Lower leg skin (tissue), 3 donors: ENCODE data around the gene GPS1.

ENCODE experiments used
- POLR2A ChIP-seq, 2 donors: fragments of 450-650 bp; IDR thresholded peaks; one replicate each; pipeline ENCODE4 v1.6.1; 2016 to 2017; ENCODE audit warnings: antibody characterized with exemption in 2 of 2, mild to moderate bottlenecking in 1 of 2, moderate library complexity in 1 of 2
- TF ChIP-seq, protein P1 (sequence below), 3 donors: fragments of 450-650 bp; IDR thresholded peaks; one replicate each; pipeline ENCODE4 v1.5.1; 2016; ENCODE audit warnings: antibody characterized with exemption in 3 of 3, mild to moderate bottlenecking in 3 of 3, moderate library complexity in 2 of 3

DNA sequence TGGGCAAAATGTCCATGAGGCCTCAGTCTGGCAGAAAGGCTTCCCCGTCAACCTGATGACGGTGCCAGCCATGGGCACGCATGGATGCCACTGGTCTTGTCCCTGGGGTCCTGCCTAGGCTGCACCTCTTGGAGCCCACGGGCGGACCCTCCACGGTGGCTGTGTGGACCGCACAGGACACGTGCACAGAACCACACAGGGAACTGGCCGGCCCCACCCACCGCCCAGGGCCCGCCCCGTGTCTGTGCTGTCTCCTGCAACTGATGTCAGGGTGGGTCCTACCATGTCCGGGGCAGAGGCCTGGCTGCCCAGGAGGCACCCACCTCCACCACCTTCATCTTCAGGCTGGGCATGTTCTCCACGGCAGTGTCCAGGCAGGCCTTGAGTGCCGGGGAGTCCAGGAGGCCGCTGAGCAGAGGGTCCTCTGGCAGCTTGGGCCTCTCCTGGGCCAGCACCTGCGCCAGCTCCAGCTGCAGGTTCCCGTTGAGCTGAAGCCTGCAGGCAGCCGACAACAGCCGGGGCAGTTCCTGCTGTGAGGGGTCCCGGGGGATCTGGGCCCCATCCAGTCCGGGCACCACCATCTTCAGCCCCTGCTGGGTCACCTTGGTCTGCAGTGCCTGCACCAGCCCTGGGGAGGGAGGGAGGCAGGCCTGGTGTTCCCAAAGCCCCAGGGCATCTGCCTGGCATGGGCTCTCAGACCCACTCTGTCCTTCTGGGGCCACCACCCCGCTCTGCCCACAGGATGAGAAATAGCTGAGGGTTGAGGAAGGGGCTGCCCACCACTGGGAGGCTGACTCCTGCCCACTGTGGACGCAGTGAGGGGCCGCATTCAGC, 34.5 kb downstream of the GPS1 start:
- TF ChIP-seq, protein P1, sequence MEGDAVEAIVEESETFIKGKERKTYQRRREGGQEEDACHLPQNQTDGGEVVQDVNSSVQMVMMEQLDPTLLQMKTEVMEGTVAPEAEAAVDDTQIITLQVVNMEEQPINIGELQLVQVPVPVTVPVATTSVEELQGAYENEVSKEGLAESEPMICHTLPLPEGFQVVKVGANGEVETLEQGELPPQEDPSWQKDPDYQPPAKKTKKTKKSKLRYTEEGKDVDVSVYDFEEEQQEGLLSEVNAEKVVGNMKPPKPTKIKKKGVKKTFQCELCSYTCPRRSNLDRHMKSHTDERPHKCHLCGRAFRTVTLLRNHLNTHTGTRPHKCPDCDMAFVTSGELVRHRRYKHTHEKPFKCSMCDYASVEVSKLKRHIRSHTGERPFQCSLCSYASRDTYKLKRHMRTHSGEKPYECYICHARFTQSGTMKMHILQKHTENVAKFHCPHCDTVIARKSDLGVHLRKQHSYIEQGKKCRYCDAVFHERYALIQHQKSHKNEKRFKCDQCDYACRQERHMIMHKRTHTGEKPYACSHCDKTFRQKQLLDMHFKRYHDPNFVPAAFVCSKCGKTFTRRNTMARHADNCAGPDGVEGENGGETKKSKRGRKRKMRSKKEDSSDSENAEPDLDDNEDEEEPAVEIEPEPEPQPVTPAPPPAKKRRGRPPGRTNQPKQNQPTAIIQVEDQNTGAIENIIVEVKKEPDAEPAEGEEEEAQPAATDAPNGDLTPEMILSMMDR (IDR thresholded peaks at IDR 0.05), result no peak
- no peak for TF ChIP-seq POLR2A (IDR thresholded peaks at IDR 0.05)
